ENCODE data around the gene IGF2BP1. TPM values are rescaled to one million over a fixed set of nuclear protein-coding genes. Genes with fewer than 3 reads are reported as not detected.

IGF2BP1 gene
- total RNA-seq, 1 experiment from 2014 or later: 434 TPM

DNA sequence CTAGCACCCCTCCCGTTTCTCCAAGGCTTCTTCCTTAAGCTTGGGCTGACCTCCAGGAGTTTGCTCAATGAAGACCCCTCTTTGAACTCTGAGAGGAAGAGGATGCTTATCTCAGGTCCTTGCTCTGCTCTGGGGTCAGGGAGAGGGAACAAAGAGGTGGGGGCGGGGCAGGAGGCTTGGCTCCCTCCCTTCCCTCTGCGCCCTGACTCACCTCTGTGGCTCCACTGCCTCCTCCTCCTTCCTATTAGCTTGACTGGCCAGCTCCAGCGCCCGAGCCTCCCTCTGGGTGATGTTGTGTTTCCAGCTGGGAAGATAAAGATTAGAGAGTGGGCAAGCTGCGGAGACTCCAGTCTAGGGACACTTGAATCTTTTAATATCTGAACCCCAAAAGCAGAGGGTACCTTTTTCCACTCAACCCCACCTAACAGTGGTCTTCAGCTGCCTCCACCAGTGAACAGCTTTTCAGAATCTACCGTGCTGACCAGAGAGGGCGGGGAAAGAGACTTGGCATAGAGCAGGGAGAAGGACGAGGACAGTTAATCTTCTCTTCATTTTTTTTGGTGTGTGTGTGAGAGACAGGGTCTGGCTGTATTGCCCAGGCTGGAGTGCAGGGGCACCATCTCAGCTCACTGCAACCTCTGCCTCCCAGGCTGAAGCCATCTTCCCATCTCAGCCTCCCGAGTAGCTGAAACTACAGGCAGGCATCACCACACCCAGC lies 35.5 kb upstream of the IGF2BP1 start:
- Mint-ChIP-seq H3K4me3 (peak overlapping the region in 1 of 2 experiments; percentile 56; a peak in 3 of 5 replicates), H3K4me1 (peaks cover 25 to 36% of the 10 kb centered on the region in 2 experiments), H3K9me3 (no peaks in the 10 kb centered on the region; a peak in 1 of 5 replicates), H3K27ac (peak overlapping the region; percentile 25 to 32 (median 28); a peak in 2 of 7 replicates), H3K36me3 (ENCODE audit: insufficient read depth in 1 of 3, low read depth in 3 of 3) (no peaks in the 10 kb centered on the region), H3K27me3 (ENCODE audit: low read depth) (peaks cover 9% of the 10 kb centered on the region)
- no peaks in the 10 kb centered on the region for H4K20me1 ChIP-seq (ENCODE audit: control insufficient read depth, insufficient read depth, insufficient read length)
- no peaks in the 10 kb centered on the region for H3K79me2 ChIP-seq (ENCODE audit: insufficient read depth, low read length)
- H3K27ac ChIP-seq (ENCODE audit: insufficient read length, low read depth, low read length): no peak overlapping the region
- peak; percentile 87 for DNase-seq
- no peak overlapping the region for H4K5ac ChIP-seq (ENCODE audit: insufficient read length, low read depth, low read length)
- TF ChIP-seq, protein P1, sequence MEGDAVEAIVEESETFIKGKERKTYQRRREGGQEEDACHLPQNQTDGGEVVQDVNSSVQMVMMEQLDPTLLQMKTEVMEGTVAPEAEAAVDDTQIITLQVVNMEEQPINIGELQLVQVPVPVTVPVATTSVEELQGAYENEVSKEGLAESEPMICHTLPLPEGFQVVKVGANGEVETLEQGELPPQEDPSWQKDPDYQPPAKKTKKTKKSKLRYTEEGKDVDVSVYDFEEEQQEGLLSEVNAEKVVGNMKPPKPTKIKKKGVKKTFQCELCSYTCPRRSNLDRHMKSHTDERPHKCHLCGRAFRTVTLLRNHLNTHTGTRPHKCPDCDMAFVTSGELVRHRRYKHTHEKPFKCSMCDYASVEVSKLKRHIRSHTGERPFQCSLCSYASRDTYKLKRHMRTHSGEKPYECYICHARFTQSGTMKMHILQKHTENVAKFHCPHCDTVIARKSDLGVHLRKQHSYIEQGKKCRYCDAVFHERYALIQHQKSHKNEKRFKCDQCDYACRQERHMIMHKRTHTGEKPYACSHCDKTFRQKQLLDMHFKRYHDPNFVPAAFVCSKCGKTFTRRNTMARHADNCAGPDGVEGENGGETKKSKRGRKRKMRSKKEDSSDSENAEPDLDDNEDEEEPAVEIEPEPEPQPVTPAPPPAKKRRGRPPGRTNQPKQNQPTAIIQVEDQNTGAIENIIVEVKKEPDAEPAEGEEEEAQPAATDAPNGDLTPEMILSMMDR (conservative IDR thresholded peaks at IDR 0.05): no peak
- H3K9me3 ChIP-seq (ENCODE audit: control insufficient read depth, low read depth, low read length): no peaks in the 10 kb centered on the region
- no peaks in the 10 kb centered on the region for H3K27me3 ChIP-seq (ENCODE audit: insufficient read depth, low read length)
- H4K8ac ChIP-seq (replicated peaks; ENCODE audit: insufficient read length, low read depth, low read length): no peak overlapping the region
- H3K18ac ChIP-seq (ENCODE audit: insufficient read length, low read depth, low read length): no peak overlapping the region
- no peak overlapping the region for H2BK5ac ChIP-seq (ENCODE audit: insufficient read length, low read length)
- H2BK120ac ChIP-seq (ENCODE audit: low read depth, low read length, poor library complexity, severe bottlenecking): no peak overlapping the region
- H3K4me2 ChIP-seq (ENCODE audit: insufficient read depth, insufficient read length, low read length): peak overlapping the region; percentile 38
- no peak overlapping the region for H2BK12ac ChIP-seq (ENCODE audit: insufficient read length, low read depth, low read length)
- no peak overlapping the region for H2AFZ ChIP-seq (ENCODE audit: low read length)
- H3K4me1 ChIP-seq (ENCODE audit: insufficient read depth, low read length): peaks cover 2% of the 10 kb centered on the region; the same call in 1 of the 2 replicates
- no peak overlapping the region for H3K14ac ChIP-seq (ENCODE audit: insufficient read depth, low read length)
- no peak overlapping the region for H2BK20ac ChIP-seq (ENCODE audit: low read depth, low read length, poor library complexity, severe bottlenecking)
- no peak overlapping the region for H3K4ac ChIP-seq (ENCODE audit: low read depth, low read length)
- no peak overlapping the region for H3K9ac ChIP-seq (ENCODE audit: extremely low read depth, insufficient read length, low read length)
- H3T11ph ChIP-seq (ENCODE audit: low read length): no peak overlapping the region
- H4K91ac ChIP-seq (ENCODE audit: insufficient read length, low read depth, low read length): no peak overlapping the region
- H2BK15ac ChIP-seq (ENCODE audit: low read depth, low read length): no peak overlapping the region
- no peaks in the 10 kb centered on the region for H3K79me1 ChIP-seq (ENCODE audit: insufficient read depth, low read depth, low read length, poor library complexity, severe bottlenecking)
- no peak overlapping the region for H3K23ac ChIP-seq (ENCODE audit: insufficient read length, low read depth, low read length)
- no peak overlapping the region for H2AK5ac ChIP-seq (ENCODE audit: insufficient read length, low read length)
- no peak overlapping the region for H3K56ac ChIP-seq (ENCODE audit: insufficient read length, low read depth, low read length)
- WGBS (ENCODE audit: extremely low coverage, insufficient read length, low lambda C conversion rate): no CpG with 5 or more reads among the region's 10 CpGs
- peaks cover 3% of the 10 kb centered on the region for H3K23me2 ChIP-seq (ENCODE audit: insufficient read length, low read depth, low read length, poor library complexity, severe bottlenecking)

Measured in H9 (cell line).